SK-N-SH (cell line): ENCODE measurements around the gene SDR9C7. TPM values are rescaled to one million over a fixed set of nuclear protein-coding genes. Genes with fewer than 3 reads are reported as not detected.

ENCODE experiments used
- CTCF ChIA-PET: fragments of 300-600, 350-600 bp; formaldehyde crosslinking; extraction: SDS; loops from one replicate; lab custom pipeline; 2021; lab: Yijun Ruan, JAX
- POLR2A ChIA-PET: fragments of 350-600 bp; sonication (Branson Sonifier 250); formaldehyde crosslinking; extraction: SDS; loops from one replicate; lab custom pipeline; 2020; ENCODE audit warnings: antibody characterized with exemption, inconsistent platforms; lab: Yijun Ruan, JAX
- DNase-seq: peaks from one replicate; pipeline ENCODE4 v3.0.0; 2012
- H2AFZ ChIP-seq: fragments of 200-600 bp; sonication (generic); 2 replicates; pipeline ENCODE4 v1.8.1; 2016; ENCODE audit warnings: antibody characterized with exemption, mild to moderate bottlenecking, low read depth
- H3F3A ChIP-seq: fragments of 200-600 bp; sonication (generic); replicated peaks from 2 replicates; pipeline ENCODE3; 2016; ENCODE audit warnings: antibody characterized with exemption, mild to moderate bottlenecking; ENCODE audit not compliant: insufficient read depth
- H3K27ac ChIP-seq, 2 experiments: fragments of 200-500 bp in 1 of 2; fragments of 200-600 bp in 1 of 2; sonication (Bioruptor generic) in 1 of 2; sonication (generic), shearing (Covaris generic) in 1 of 2; 2 replicates each; pipeline versions ENCODE4 v1.5.1 to v1.6.1; 2014 to 2016; ENCODE audit warnings: low read depth in 2 of 2, inconsistent platforms in 1 of 2, low read length in 1 of 2, mild to moderate bottlenecking in 1 of 2, mixed read lengths in 1 of 2
- H3K27me3 ChIP-seq: fragments of 200-600 bp; sonication (generic), shearing (Covaris generic); 2 replicates; pipeline ENCODE4 v1.6.1; 2016; ENCODE audit warnings: mixed run types; ENCODE audit not compliant: insufficient read depth
- H3K36me3 ChIP-seq, 2 experiments: fragments of 200-500 bp in 1 of 2; fragments of 200-600 bp in 1 of 2; sonication (Bioruptor generic) in 1 of 2; sonication (generic) in 1 of 2; replicated peaks in 1 of 2; 2 replicates each; pipeline versions ENCODE3 to v1.5.1; 2014 to 2016; ENCODE audit warnings: low read length in 1 of 2, mild to moderate bottlenecking in 1 of 2; ENCODE audit not compliant: insufficient read depth in 2 of 2, control insufficient read depth in 1 of 2
- H3K4me1 ChIP-seq, 2 experiments: fragments of 200-500 bp in 1 of 2; fragments of 200-600 bp in 1 of 2; sonication (Bioruptor generic) in 1 of 2; sonication (generic), shearing (Covaris generic) in 1 of 2; 2 replicates each; pipeline versions ENCODE4 v1.5.1 to v1.6.1; 2014 to 2016; ENCODE audit warnings: low read depth in 1 of 2, low read length in 1 of 2, mixed run types in 1 of 2; ENCODE audit not compliant: insufficient read depth in 2 of 2, control insufficient read depth in 1 of 2
- H3K4me2 ChIP-seq: fragments of 200-600 bp; sonication (generic), shearing (Covaris generic); 2 replicates; pipeline ENCODE4 v1.6.1; 2017; ENCODE audit warnings: mixed run types
- H3K4me3 ChIP-seq, 2 experiments: fragments of 200-500 bp in 1 of 2; fragments of 200-600 bp in 1 of 2; sonication (Bioruptor generic) in 1 of 2; sonication (generic), shearing (Covaris generic) in 1 of 2; 2 replicates each; pipeline versions ENCODE4 v1.5.1 to v1.8.1; 2014 to 2016; ENCODE audit warnings: low read depth in 2 of 2, inconsistent platforms in 1 of 2, low read length in 1 of 2, mild to moderate bottlenecking in 1 of 2, mixed read lengths in 1 of 2, moderate library complexity in 1 of 2
- H3K79me2 ChIP-seq: fragments of 200-600 bp; sonication (generic); 2 replicates; pipeline ENCODE4 v1.8.1; 2017; ENCODE audit warnings: mild to moderate bottlenecking; ENCODE audit not compliant: insufficient read depth
- H3K9ac ChIP-seq: fragments of 200-600 bp; sonication (generic); 2 replicates; pipeline ENCODE4 v1.6.1; 2017; ENCODE audit warnings: mixed run types
- H3K9me2 ChIP-seq: fragments of 200-600 bp; sonication (generic); 2 replicates; pipeline ENCODE4 v1.6.1; 2017; ENCODE audit warnings: mixed run types
- H3K9me3 ChIP-seq: fragments of 200-600 bp; sonication (generic); 2 replicates; pipeline ENCODE4 v1.6.1; 2017; ENCODE audit warnings: mixed run types, mild to moderate bottlenecking, moderate library complexity
- H4K20me1 ChIP-seq: fragments of 200-600 bp; sonication (generic); 2 replicates; pipeline ENCODE4 v1.6.1; 2017; ENCODE audit warnings: mild to moderate bottlenecking, mixed run types; ENCODE audit not compliant: insufficient read depth
- CHD2 ChIP-seq: fragments of 150-350 bp; IDR thresholded peaks from 2 replicates; pipeline ENCODE4 v1.6.1; 2018; ENCODE audit warnings: low read length; ENCODE audit not compliant: partially characterized antibody
- ELF1 ChIP-seq: IDR thresholded peaks from 2 replicates; pipeline ENCODE4 v1.4.0; 2012
- EZH2phosphoT487 ChIP-seq: fragments of 200-600 bp; sonication (generic); IDR thresholded peaks from 2 replicates; pipeline ENCODE4 v1.6.1; 2017; ENCODE audit warnings: low read depth, mixed run types, mild to moderate bottlenecking, antibody characterized with exemption, moderate library complexity, borderline replicate concordance
- FOSL2 ChIP-seq: IDR thresholded peaks from 2 replicates; pipeline ENCODE4 v1.4.0; 2012; ENCODE audit warnings: low read depth, mild to moderate bottlenecking, moderate library complexity, borderline replicate concordance
- FOXM1 ChIP-seq: IDR thresholded peaks from 2 replicates; pipeline ENCODE4 v1.4.0; 2012; ENCODE audit warnings: low read depth, mild to moderate bottlenecking
- GABPA ChIP-seq: IDR thresholded peaks from 2 replicates; pipeline ENCODE4 v1.4.0; 2012; ENCODE audit warnings: low read depth, mild to moderate bottlenecking
- GATA2 ChIP-seq: sonication (generic); formaldehyde crosslinking; IDR thresholded peaks from 2 replicates; pipeline ENCODE4 v1.5.0; 2020; ENCODE audit warnings: mild to moderate bottlenecking, missing genetic modification reagents
- IRF3 ChIP-seq: fragments of 150-350 bp; IDR thresholded peaks from 2 replicates; pipeline ENCODE4 v1.6.1; 2016; ENCODE audit warnings: mild to moderate bottlenecking, low read depth, low read length
- JUND ChIP-seq: IDR thresholded peaks from 2 replicates; pipeline ENCODE4 v1.4.0; 2012
- MAX ChIP-seq: IDR thresholded peaks from 2 replicates; pipeline ENCODE4 v1.4.0; 2012; ENCODE audit warnings: low read depth
- NFIC ChIP-seq: IDR thresholded peaks from 2 replicates; pipeline ENCODE4 v1.4.0; 2012; ENCODE audit warnings: borderline replicate concordance
- NRF1 ChIP-seq: IDR thresholded peaks from 2 replicates; pipeline ENCODE4 v1.6.1; 2012; ENCODE audit warnings: low read depth, mild to moderate bottlenecking, low read length
- PBX3 ChIP-seq: IDR thresholded peaks from 2 replicates; pipeline ENCODE4; 2012
- POLR2AphosphoS5 ChIP-seq: IDR thresholded peaks from 2 replicates; pipeline ENCODE4 v1.6.1; 2012; ENCODE audit warnings: low read depth, low read length
- RCOR1 ChIP-seq: fragments of 150-350 bp; IDR thresholded peaks from 2 replicates; pipeline ENCODE4 v1.6.1; 2017; ENCODE audit warnings: antibody characterized with exemption, low read length
- REST ChIP-seq: IDR thresholded peaks from 2 replicates; pipeline ENCODE4 v1.6.1; 2012; ENCODE audit warnings: mild to moderate bottlenecking, low read depth, low read length, moderate library complexity
- RFX5 ChIP-seq: IDR thresholded peaks from 2 replicates; pipeline ENCODE4 v1.6.1; 2012; ENCODE audit warnings: mild to moderate bottlenecking, improper control_type of control experiment, low read length
- RXRA ChIP-seq: IDR thresholded peaks from 2 replicates; pipeline ENCODE4 v1.4.0; 2012; ENCODE audit warnings: low read depth, mild to moderate bottlenecking, borderline replicate concordance
- TAF1 ChIP-seq: IDR thresholded peaks from 2 replicates; pipeline ENCODE4 v1.6.1; 2012; ENCODE audit warnings: low read depth, mild to moderate bottlenecking, low read length, moderate library complexity, borderline replicate concordance
- YY1 ChIP-seq: IDR thresholded peaks from 2 replicates; pipeline ENCODE4 v1.4.0; 2012; ENCODE audit warnings: low read depth, mild to moderate bottlenecking
- WGBS: methylation state at CpG from one replicate; pipeline ENCODE4 v1.1.6; 2017; ENCODE audit warnings: low lambda C conversion rate; 5-methylcytosine and 5-hydroxymethylcytosine counted together
- polyA plus RNA-seq, 3 experiments: library from polyadenylated mRNA; depleted of rRNA; stranded (reverse); fragments of >200 nt; gene quantifications; 2 replicates each; pipeline ENCODE4 v1.2.3, GENCODE V29; 2012

The SDR9C7 gene
- polyA plus RNA-seq, 1 of the 3 experiments (the other 2 are of a cell fraction) = not detected

GRCh38 chr12:56878010-56878339, 56.2 kb downstream of the SDR9C7 start (continued):
- TF ChIP-seq EZH2phosphoT487 (no peak), RXRA (no peak), FOSL2 (no peak), JUND (no peak), NRF1 (no peak), CHD2 (no peak), PBX3 (no peak)

- no peaks in the 10 kb centered on the region for H3K36me3 ChIP-seq
- H3K79me2 ChIP-seq = no peaks in the 10 kb centered on the region
- no peak overlapping the region for H3K27ac ChIP-seq
- no peaks in the 10 kb centered on the region for H3F3A ChIP-seq
- no peaks in the 10 kb centered on the region for H3K9me2 ChIP-seq
- no peak overlapping the region for H3K4me2 ChIP-seq
- DNase-seq = no peak
- H3K9ac ChIP-seq = no peak overlapping the region
- H2AFZ ChIP-seq = no peak overlapping the region
- POLR2A ChIA-PET = no interaction called here
- CTCF ChIA-PET = no interaction called here
- 6% methylated on average over 1 of the region's 1 CpG for WGBS
- H4K20me1 ChIP-seq = no peaks in the 10 kb centered on the region
- no peaks in the 10 kb centered on the region for H3K4me1 ChIP-seq
- TF ChIP-seq GATA2 (CRISPR knock-in tag) = no peak
- TF ChIP-seq NFIC = no peak
- no peak for TF ChIP-seq REST
- no peak for TF ChIP-seq FOXM1
- no peak for TF ChIP-seq GABPA
- TF ChIP-seq FOSL2 = no peak
- no peak for TF ChIP-seq JUND
- TF ChIP-seq TAF1 = no peak
- no peak for TF ChIP-seq IRF3
- no peak for TF ChIP-seq RCOR1
- TF ChIP-seq YY1 = no peak
- no peak for TF ChIP-seq RFX5
- TF ChIP-seq POLR2AphosphoS5 = no peak
- TF ChIP-seq MAX = no peak
- TF ChIP-seq ELF1 = no peak
- no peak for TF ChIP-seq NRF1
- TF ChIP-seq, all 33 proteins: peak for 0
- H3K9me3 ChIP-seq = no peaks in the 10 kb centered on the region
- H3K4me3 ChIP-seq = no peak overlapping the region
- H3K27me3 ChIP-seq = no peaks in the 10 kb centered on the region
Observed at GRCh38 chr12:56877195-56878009, 56.8 kb downstream of the SDR9C7 start.
